ENCODE measurements around the gene BPIFB1. TPM values are rescaled to one million over a fixed set of nuclear protein-coding genes. Genes with fewer than 3 reads are reported as not detected.

Gene BPIFB1
- total RNA-seq, 4 donors from 2014 or later: not detected

DNA sequence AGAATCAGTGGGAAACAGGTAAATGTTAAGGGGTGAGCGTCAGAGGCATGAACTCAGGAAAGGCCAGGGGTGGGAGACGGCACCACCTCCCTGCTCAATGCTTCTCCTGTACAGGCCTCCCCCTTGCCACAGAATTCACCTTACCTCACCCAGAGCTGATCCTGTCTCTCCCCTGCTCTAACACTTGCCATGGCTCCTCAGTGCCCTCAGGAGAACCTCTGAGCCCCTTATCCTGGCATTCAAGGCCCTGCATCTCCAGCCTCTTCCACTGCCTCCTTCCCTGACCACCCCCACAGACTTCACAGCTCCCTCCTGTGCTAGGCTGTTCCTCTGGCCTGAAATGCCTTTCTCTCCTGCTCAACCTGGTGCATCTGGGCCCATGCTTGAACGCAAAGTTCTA lies 33.9 kb downstream of the BPIFB1 start:
- no peaks in the 10 kb centered on the region for H3K36me3 ChIP-seq
- intact Hi-C loops (cut with DNase I): no loop called here
- no peaks in the 10 kb centered on the region for H3K9me3 ChIP-seq
- no peak overlapping the region for H3K27ac ChIP-seq (replicated peaks in 1 of 4)
- peaks cover 0 to 49% (median 0%) of the 10 kb centered on the region in 4 donors for H3K27me3 ChIP-seq
- no peaks in the 10 kb centered on the region for H3K4me1 ChIP-seq
- H3K4me3 ChIP-seq: no peak overlapping the region
- WGBS: 92% methylated on average over 3 of the region's 3 CpGs
- DNase-seq (ENCODE audit: extremely low spot score): no peak
- TF ChIP-seq, protein P1, sequence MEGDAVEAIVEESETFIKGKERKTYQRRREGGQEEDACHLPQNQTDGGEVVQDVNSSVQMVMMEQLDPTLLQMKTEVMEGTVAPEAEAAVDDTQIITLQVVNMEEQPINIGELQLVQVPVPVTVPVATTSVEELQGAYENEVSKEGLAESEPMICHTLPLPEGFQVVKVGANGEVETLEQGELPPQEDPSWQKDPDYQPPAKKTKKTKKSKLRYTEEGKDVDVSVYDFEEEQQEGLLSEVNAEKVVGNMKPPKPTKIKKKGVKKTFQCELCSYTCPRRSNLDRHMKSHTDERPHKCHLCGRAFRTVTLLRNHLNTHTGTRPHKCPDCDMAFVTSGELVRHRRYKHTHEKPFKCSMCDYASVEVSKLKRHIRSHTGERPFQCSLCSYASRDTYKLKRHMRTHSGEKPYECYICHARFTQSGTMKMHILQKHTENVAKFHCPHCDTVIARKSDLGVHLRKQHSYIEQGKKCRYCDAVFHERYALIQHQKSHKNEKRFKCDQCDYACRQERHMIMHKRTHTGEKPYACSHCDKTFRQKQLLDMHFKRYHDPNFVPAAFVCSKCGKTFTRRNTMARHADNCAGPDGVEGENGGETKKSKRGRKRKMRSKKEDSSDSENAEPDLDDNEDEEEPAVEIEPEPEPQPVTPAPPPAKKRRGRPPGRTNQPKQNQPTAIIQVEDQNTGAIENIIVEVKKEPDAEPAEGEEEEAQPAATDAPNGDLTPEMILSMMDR (IDR thresholded peaks at IDR 0.05): no peak
- TF ChIP-seq EP300 (IDR thresholded peaks at IDR 0.05): no peak
- TF ChIP-seq POLR2AphosphoS5 (IDR thresholded peaks at IDR 0.05): no peak
- TF ChIP-seq POLR2A (IDR thresholded peaks at IDR 0.05; ENCODE audit: low read depth): no peak

DNA sequence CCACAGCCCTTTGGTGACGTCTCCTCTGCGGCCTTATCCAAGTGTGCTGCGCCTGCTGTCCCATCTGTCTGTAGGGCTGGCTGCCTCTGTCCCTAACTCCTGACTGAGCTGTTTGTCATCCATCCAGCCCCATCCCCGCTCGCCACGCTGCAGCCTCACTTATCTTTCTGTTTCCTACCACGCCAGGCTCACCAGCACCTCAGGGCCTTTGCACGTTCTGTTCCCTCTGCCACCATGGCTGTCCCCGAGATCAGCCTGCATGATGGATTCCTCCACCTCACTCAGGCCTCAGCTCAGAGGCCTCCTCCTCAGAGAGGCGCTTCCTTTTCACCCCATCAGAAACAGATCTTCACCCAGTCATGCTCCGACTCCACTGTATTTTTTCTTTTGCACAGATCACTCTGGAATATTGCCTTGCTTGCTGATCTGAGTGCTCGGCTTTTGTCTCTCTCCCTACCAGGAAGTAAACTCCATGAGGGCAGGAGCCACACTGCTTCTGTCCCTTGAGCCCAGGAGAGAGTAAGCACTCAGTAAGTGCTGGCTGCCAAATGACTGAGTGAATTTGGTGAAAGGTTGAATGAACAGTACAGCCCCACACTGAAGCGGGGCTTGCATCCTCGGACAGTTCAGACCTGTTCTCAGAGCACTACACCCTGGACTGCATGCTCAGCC lies 34.5 kb downstream of the BPIFB1 start:
- 89% methylated on average over 12 of the region's 14 CpGs for WGBS
- no peaks in the 10 kb centered on the region for H3K9me3 ChIP-seq
- H3K4me3 ChIP-seq: no peak overlapping the region
- H3K27ac ChIP-seq (replicated peaks in 1 of 4): no peak overlapping the region
- H3K27me3 ChIP-seq: peaks cover 0 to 54% (median 0%) of the 10 kb centered on the region in 4 donors
- TF ChIP-seq POLR2A (IDR thresholded peaks at IDR 0.05; ENCODE audit: low read depth): no peak
- TF ChIP-seq POLR2AphosphoS5 (IDR thresholded peaks at IDR 0.05): no peak
- TF ChIP-seq, protein P1 (IDR thresholded peaks at IDR 0.05): no peak
- no peak for TF ChIP-seq EP300 (IDR thresholded peaks at IDR 0.05)
- no peaks in the 10 kb centered on the region for H3K4me1 ChIP-seq
- intact Hi-C loops (cut with DNase I): no loop called here
- DNase-seq (ENCODE audit: extremely low spot score): no peak
- H3K36me3 ChIP-seq: no peaks in the 10 kb centered on the region

- no peaks in the 10 kb centered on the region for H3K4me1 ChIP-seq
- no peak overlapping the region for H3K27ac ChIP-seq (replicated peaks in 1 of 4)
- H3K27me3 ChIP-seq: peaks cover 0 to 59% (median 0%) of the 10 kb centered on the region in 4 donors
- no peak for TF ChIP-seq POLR2A (IDR thresholded peaks at IDR 0.05; ENCODE audit: low read depth)
- TF ChIP-seq, protein P1 (IDR thresholded peaks at IDR 0.05): no peak
- no peak for TF ChIP-seq POLR2AphosphoS5 (IDR thresholded peaks at IDR 0.05)
- TF ChIP-seq EP300 (IDR thresholded peaks at IDR 0.05): no peak
- no peak overlapping the region for H3K4me3 ChIP-seq
- no peak for DNase-seq (ENCODE audit: extremely low spot score)
- H3K36me3 ChIP-seq: no peaks in the 10 kb centered on the region
- WGBS: 37% methylated on average over 5 of the region's 5 CpGs
- no peaks in the 10 kb centered on the region for H3K9me3 ChIP-seq
- intact Hi-C loops (cut with DNase I): no loop called here
Measured at GRCh38 chr20:33318096-33318429, 35.0 kb downstream of the BPIFB1 start.

DNA sequence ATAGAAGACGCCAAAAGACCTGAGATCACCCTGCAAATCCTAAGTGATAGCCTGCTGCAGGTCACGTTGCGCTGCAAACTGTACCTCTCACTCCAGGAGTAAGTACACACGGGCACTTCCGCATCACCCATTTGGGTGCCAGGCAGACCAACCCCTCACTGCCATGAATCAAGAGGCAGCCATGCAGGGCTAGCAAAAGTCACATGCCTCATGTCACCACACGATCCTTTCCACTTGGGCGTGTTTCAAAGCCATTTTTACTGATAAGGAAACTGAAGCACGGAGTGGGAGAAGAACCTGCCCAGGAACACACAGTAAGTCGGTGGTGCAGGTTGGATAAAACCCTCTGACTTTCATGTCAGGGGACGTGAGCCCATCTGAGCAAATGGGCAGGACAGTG lies 37.0 kb downstream of the BPIFB1 start:
- 85% methylated on average over 5 of the region's 10 CpGs for WGBS
- Histone ChIP-seq H3K27ac (replicated peaks in 1 of 4) (no peak overlapping the region), H3K9me3 (no peaks in the 10 kb centered on the region), H3K36me3 (no peaks in the 10 kb centered on the region), H3K4me1 (no peaks in the 10 kb centered on the region), H3K27me3 (peaks cover 0 to 77% (median 0%) of the 10 kb centered on the region in 4 donors), H3K4me3 (no peak overlapping the region)
- intact Hi-C loops (cut with DNase I): no loop called here
- TF ChIP-seq, protein P1 (IDR thresholded peaks at IDR 0.05): no peak
- TF ChIP-seq EP300 (IDR thresholded peaks at IDR 0.05) (no peak), POLR2A (IDR thresholded peaks at IDR 0.05; ENCODE audit: low read depth) (no peak), POLR2AphosphoS5 (IDR thresholded peaks at IDR 0.05) (no peak)
- DNase-seq (ENCODE audit: extremely low spot score): no peak

- Histone ChIP-seq H3K27ac (replicated peaks in 1 of 4) (no peak overlapping the region), H3K4me3 (no peak overlapping the region), H3K27me3 (peaks cover 0 to 87% (median 0%) of the 10 kb centered on the region in 4 donors), H3K36me3 (no peaks in the 10 kb centered on the region), H3K4me1 (no peaks in the 10 kb centered on the region), H3K9me3 (no peaks in the 10 kb centered on the region)
- intact Hi-C loops (cut with DNase I): no loop called here
- TF ChIP-seq POLR2A (IDR thresholded peaks at IDR 0.05; ENCODE audit: low read depth) (no peak), POLR2AphosphoS5 (IDR thresholded peaks at IDR 0.05) (no peak), EP300 (IDR thresholded peaks at IDR 0.05) (no peak)
- TF ChIP-seq, protein P1 (IDR thresholded peaks at IDR 0.05): no peak
- 74% methylated on average over 3 of the region's 3 CpGs for WGBS
- no peak for DNase-seq (ENCODE audit: extremely low spot score)
Measured at GRCh38 chr20:33322456-33322855, 39.4 kb downstream of the BPIFB1 start.

Measured in esophagus muscularis mucosa (tissue), 4 donors.